Caco-2 (cell line): ENCODE measurements around the gene AZI2. TPM values are rescaled to one million over a fixed set of nuclear protein-coding genes. Genes with fewer than 3 reads are reported as not detected.

Experiments
- BruUV-seq: library from RNA; stranded (reverse); fragments of 400-500 nt; replicated peaks from 2 replicates; lab custom pipeline; 2021; lab: Mats Ljungman, UMichigan
- CTCF ChIA-PET: fragments of 300-600 bp; sonication (Branson Sonifier 250); formaldehyde crosslinking; loops from one replicate; lab custom pipeline; 2022; ENCODE audit warnings: antibody characterized with exemption; lab: Charles Lee
- POLR2A ChIA-PET: fragments of 300-600 bp; sonication (Branson Sonifier 250); formaldehyde crosslinking; loops from one replicate; lab custom pipeline; 2022; ENCODE audit warnings: antibody characterized with exemption; lab: Charles Lee
- DNase-seq, 2 experiments: peaks; one replicate each; pipeline versions ENCODE4 v3.0.0 to v3.0.0-alpha.2; 2020 to 2022
- H3K27me3 ChIP-seq: replicated peaks from 2 replicates; pipeline ENCODE4 v1.6.0; 2011; ENCODE audit warnings: low read length; ENCODE audit not compliant: control insufficient read depth, insufficient read depth
- H3K36me3 ChIP-seq: 2 replicates; pipeline ENCODE4 v1.5.1; 2011; ENCODE audit warnings: low read length; ENCODE audit not compliant: control insufficient read depth, insufficient read depth
- H3K4me1 ChIP-seq: fragments of 250-450 bp; sonication (Bioruptor Pico); 2 replicates; pipeline ENCODE4 v1.5.1; 2020; ENCODE audit warnings: mild to moderate bottlenecking
- H3K4me3 ChIP-seq: 2 replicates; pipeline ENCODE4 v1.5.1; 2011; ENCODE audit warnings: low read depth, mild to moderate bottlenecking, control low read depth, low read length
- H3K9me3 ChIP-seq: fragments of 250-450 bp; sonication (Bioruptor Pico); 2 replicates; pipeline ENCODE4 v1.5.1; 2020; ENCODE audit warnings: mild to moderate bottlenecking, moderate library complexity
- H3K27ac Mint-ChIP-seq: one replicate; pipeline ENCODE4 v1.8.0; 2022; ENCODE audit warnings: mixed read lengths; ENCODE audit not compliant: unreplicated experiment
- H3K27me3 Mint-ChIP-seq: one replicate; pipeline ENCODE4 v1.8.0; 2022; ENCODE audit warnings: mixed read lengths; ENCODE audit not compliant: insufficient read depth, unreplicated experiment
- H3K36me3 Mint-ChIP-seq: one replicate; pipeline ENCODE4 v1.8.0; 2022; ENCODE audit warnings: mild to moderate bottlenecking, mixed read lengths; ENCODE audit not compliant: insufficient read depth, unreplicated experiment
- H3K4me1 Mint-ChIP-seq: one replicate; pipeline ENCODE4 v1.8.0; 2022; ENCODE audit warnings: low read depth, mixed read lengths; ENCODE audit not compliant: unreplicated experiment
- H3K4me3 Mint-ChIP-seq: one replicate; pipeline ENCODE4 v1.8.0; 2022; ENCODE audit warnings: mild to moderate bottlenecking, moderate library complexity, mixed read lengths; ENCODE audit not compliant: unreplicated experiment
- H3K9me3 Mint-ChIP-seq: one replicate; pipeline ENCODE4 v1.8.0; 2022; ENCODE audit warnings: mixed read lengths; ENCODE audit not compliant: unreplicated experiment
- CTCF ChIP-seq, 2 experiments: fragments of 200-600 bp in 1 of 2; IDR thresholded peaks; 1 replicate in 1 of 2; 2 replicates in 1 of 2; pipeline versions ENCODE4 v1.5.1 to v1.8.0; 2011 to 2022; ENCODE audit warnings: antibody characterized with exemption in 1 of 2, control low read depth in 1 of 2, inconsistent platforms in 1 of 2, low read depth in 1 of 2, low read length in 1 of 2, mild to moderate bottlenecking in 1 of 2, moderate library complexity in 1 of 2; ENCODE audit not compliant: insufficient read depth in 1 of 2, severe bottlenecking in 1 of 2, unreplicated experiment in 1 of 2
- intact Hi-C: fragments of 100-400 bp; cut with micrococcal nuclease; formaldehyde crosslinking; loops from one replicate; pipeline ENCODE4 v1.10.0; 2022; ENCODE audit not compliant: unreplicated experiment
- total RNA-seq: library from RNA; stranded (reverse); gene quantifications from 2 replicates; pipeline ENCODE4 v1.2.3, GENCODE V29; 2022

AZI2 gene
- total RNA-seq, 1 experiment from 2014 or later = 57.4 TPM

- H3K27ac Mint-ChIP-seq = no peak overlapping the region
Measured at GRCh38 chr3:28334552-28334951, 14.1 kb downstream of the AZI2 start.

GRCh38 chr3:28328188-28329151 lies 20.2 kb downstream of the AZI2 start:
- CTCF ChIA-PET = interaction anchor here (0.5 to 1.9 kb wide), 4 partner anchors 11 to 616 kb away, joined by 3 to 19 read pairs (median 8); no protein-coding TSS in a partner anchor
- Mint-ChIP-seq H3K9me3 (no peaks in the 10 kb centered on the region), H3K4me1 (no peaks in the 10 kb centered on the region), H3K27me3 (no peaks in the 10 kb centered on the region), H3K4me3 (no peak overlapping the region), H3K36me3 (peaks cover 6% of the 10 kb centered on the region), H3K27ac (no peak overlapping the region)
- Histone ChIP-seq H3K4me1 (no peaks in the 10 kb centered on the region), H3K36me3 (no peaks in the 10 kb centered on the region), H3K4me3 (no peak overlapping the region), H3K27me3 (no peaks in the 10 kb centered on the region), H3K9me3 (no peaks in the 10 kb centered on the region)
- peak in 1 of 2 experiments; percentile 54 for TF ChIP-seq CTCF (IDR thresholded peaks at IDR 0.05; ENCODE audit: insufficient read depth in 1 of 2, low read depth in 1 of 2, low read length in 1 of 2, severe bottlenecking in 1 of 2, unreplicated experiment in 1 of 2)
- peak in 1 of 2 experiments; percentile 8 for DNase-seq
- POLR2A ChIA-PET = no interaction called here
- intact Hi-C loops = loop anchor here (1.0 kb wide), 1 partner anchor 616 kb away; no protein-coding TSS in a partner anchor
- no TSS peak for BruUV-seq

More at GRCh38 chr3:28334552-28334951, 14.1 kb downstream of the AZI2 start:
- no peak for DNase-seq
- H3K4me3 ChIP-seq = no peak overlapping the region
- no TSS peak for BruUV-seq
- H3K9me3 ChIP-seq = no peaks in the 10 kb centered on the region
- no peak overlapping the region for H3K4me3 Mint-ChIP-seq
- no peaks in the 10 kb centered on the region for H3K4me1 ChIP-seq
- H3K9me3 Mint-ChIP-seq = no peaks in the 10 kb centered on the region
- H3K36me3 Mint-ChIP-seq = peaks cover 6% of the 10 kb centered on the region
- H3K4me1 Mint-ChIP-seq = no peaks in the 10 kb centered on the region
- no peak for TF ChIP-seq CTCF (IDR thresholded peaks at IDR 0.05; ENCODE audit: insufficient read depth in 1 of 2, low read depth in 1 of 2, low read length in 1 of 2, severe bottlenecking in 1 of 2, unreplicated experiment in 1 of 2)
- no peaks in the 10 kb centered on the region; the same call in 1 of the 2 replicates for H3K36me3 ChIP-seq
- intact Hi-C loops = no loop called here
- no peaks in the 10 kb centered on the region for H3K27me3 ChIP-seq
- CTCF ChIA-PET = no interaction called here
- H3K27me3 Mint-ChIP-seq = no peaks in the 10 kb centered on the region
- POLR2A ChIA-PET = no interaction called here

- Histone ChIP-seq H3K36me3 (no peaks in the 10 kb centered on the region), H3K27me3 (no peaks in the 10 kb centered on the region), H3K4me1 (peaks cover 1% of the 10 kb centered on the region; the same call in 1 of the 2 replicates), H3K4me3 (no peak overlapping the region), H3K9me3 (no peaks in the 10 kb centered on the region)
- Mint-ChIP-seq H3K9me3 (no peaks in the 10 kb centered on the region), H3K4me3 (no peak overlapping the region), H3K27ac (no peak overlapping the region), H3K4me1 (no peaks in the 10 kb centered on the region), H3K36me3 (peaks cover 6% of the 10 kb centered on the region), H3K27me3 (no peaks in the 10 kb centered on the region)
- no TSS peak for BruUV-seq
- ChIA-PET CTCF (interaction anchor here (1.2 kb wide), 1 partner anchor 9 kb away, joined by 4 read pairs; no protein-coding TSS in a partner anchor), POLR2A (no interaction called here)
- DNase-seq = no peak
- intact Hi-C loops = no loop called here
- TF ChIP-seq CTCF (IDR thresholded peaks at IDR 0.05; ENCODE audit: insufficient read depth in 1 of 2, low read depth in 1 of 2, low read length in 1 of 2, severe bottlenecking in 1 of 2, unreplicated experiment in 1 of 2) = no peak
Measured at GRCh38 chr3:28326458-28326926, 22.1 kb downstream of the AZI2 start.
